ENCODE measurements around the gene CCDC170. TPM values are rescaled to one million over a fixed set of nuclear protein-coding genes. Genes with fewer than 3 reads are reported as not detected.

The CCDC170 gene
- total and polyA plus RNA-seq, 2 experiments from 2014 or later: 0.03 TPM; not detected in 1

DNA sequence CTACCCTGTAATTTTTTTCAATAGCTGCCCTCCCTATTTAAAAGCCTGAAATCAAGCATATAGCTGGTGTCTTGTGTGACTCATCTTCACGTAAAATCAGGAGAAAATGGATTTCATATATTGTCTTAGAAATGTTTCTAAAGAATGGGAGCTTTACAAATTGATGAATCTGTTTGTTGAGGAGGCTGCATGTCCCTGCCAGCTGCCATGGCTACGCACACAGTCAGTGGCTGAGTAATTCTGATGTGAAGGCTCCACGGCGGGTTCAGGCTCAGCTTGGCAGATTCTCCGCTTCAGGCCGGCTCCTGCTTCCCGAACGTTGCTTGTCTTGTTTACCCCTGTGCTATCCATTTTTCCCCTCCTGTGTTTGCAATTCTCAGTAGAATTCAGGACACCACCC lies 82.8 kb downstream of the CCDC170 start:
- no peaks in the 10 kb centered on the region for H3K27me3 ChIP-seq
- no peaks in the 10 kb centered on the region for H3K4me1 ChIP-seq (ENCODE audit: low read depth)
- no peaks in the 10 kb centered on the region for H3K36me3 ChIP-seq
- H3K9me3 ChIP-seq (ENCODE audit: low read depth): no peaks in the 10 kb centered on the region
- TF ChIP-seq CTCF (IDR thresholded peaks at IDR 0.05; ENCODE audit: low read depth, low read length): no peak
- no peak for DNase-seq (ENCODE audit: low read depth in 1 of 2, low spot score in 1 of 2)
- H3K4me3 ChIP-seq: no peak overlapping the region
- H3K27ac ChIP-seq: no peak overlapping the region

- Histone ChIP-seq H3K27me3 (no peaks in the 10 kb centered on the region), H3K4me3 (no peak overlapping the region), H3K27ac (no peak overlapping the region), H3K4me1 (ENCODE audit: low read depth) (no peaks in the 10 kb centered on the region), H3K36me3 (no peaks in the 10 kb centered on the region), H3K9me3 (ENCODE audit: low read depth) (no peaks in the 10 kb centered on the region)
- no peak for TF ChIP-seq CTCF (IDR thresholded peaks at IDR 0.05; ENCODE audit: low read depth, low read length)
- DNase-seq (ENCODE audit: low read depth in 1 of 2, low spot score in 1 of 2): no peak
Observed at GRCh38 chr6:151577257-151577656, 83.4 kb downstream of the CCDC170 start.

- H3K4me1 ChIP-seq (ENCODE audit: low read depth): no peaks in the 10 kb centered on the region
- no peaks in the 10 kb centered on the region for H3K36me3 ChIP-seq
- DNase-seq (ENCODE audit: low read depth in 1 of 2, low spot score in 1 of 2): no peak
Observed at GRCh38 chr6:151585741-151586140, 91.9 kb downstream of the CCDC170 start.

DNA sequence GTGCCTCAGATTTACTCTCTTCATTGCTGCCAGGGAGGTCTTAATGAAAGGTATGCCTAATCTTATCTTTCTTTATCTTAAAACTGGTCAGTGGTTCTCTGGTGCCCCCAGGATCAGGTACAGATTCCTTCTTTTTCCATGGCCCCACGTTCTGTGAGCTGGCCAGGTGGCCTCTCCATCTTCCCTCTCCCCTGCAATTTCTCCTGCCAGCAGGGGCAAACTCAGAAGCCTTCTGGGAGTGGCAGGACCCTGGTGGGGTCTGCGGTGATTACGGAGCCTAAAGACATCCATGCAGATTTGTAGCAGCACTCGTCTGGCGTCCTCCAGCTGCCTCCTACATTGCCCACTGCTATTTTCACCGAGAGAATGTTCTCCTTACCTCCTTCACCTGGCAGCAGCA lies 95.8 kb downstream of the CCDC170 start:
- Histone ChIP-seq H3K4me3 (no peak overlapping the region), H3K27me3 (no peaks in the 10 kb centered on the region), H3K4me1 (ENCODE audit: low read depth) (no peaks in the 10 kb centered on the region), H3K27ac (no peak overlapping the region), H3K36me3 (no peaks in the 10 kb centered on the region), H3K9me3 (ENCODE audit: low read depth) (no peaks in the 10 kb centered on the region)
- no peak for DNase-seq (ENCODE audit: low read depth in 1 of 2, low spot score in 1 of 2)
- no peak for TF ChIP-seq CTCF (IDR thresholded peaks at IDR 0.05; ENCODE audit: low read depth, low read length)

More at GRCh38 chr6:151585741-151586140, 91.9 kb downstream of the CCDC170 start:
- no peak overlapping the region for H3K4me3 ChIP-seq
- H3K27ac ChIP-seq: no peak overlapping the region
- H3K27me3 ChIP-seq: no peaks in the 10 kb centered on the region
- no peak for TF ChIP-seq CTCF (IDR thresholded peaks at IDR 0.05; ENCODE audit: low read depth, low read length)
- no peaks in the 10 kb centered on the region for H3K9me3 ChIP-seq (ENCODE audit: low read depth)

GRCh38 chr6:151590742-151591141 lies 96.9 kb downstream of the CCDC170 start:
- H3K27ac ChIP-seq: no peak overlapping the region

More at GRCh38 chr6:151590742-151591141, 96.9 kb downstream of the CCDC170 start:
- TF ChIP-seq CTCF (IDR thresholded peaks at IDR 0.05; ENCODE audit: low read depth, low read length): no peak
- Histone ChIP-seq H3K9me3 (ENCODE audit: low read depth) (no peaks in the 10 kb centered on the region), H3K36me3 (no peaks in the 10 kb centered on the region), H3K4me3 (no peak overlapping the region), H3K27me3 (no peaks in the 10 kb centered on the region), H3K4me1 (ENCODE audit: low read depth) (no peaks in the 10 kb centered on the region)
- no peak for DNase-seq (ENCODE audit: low read depth in 1 of 2, low spot score in 1 of 2)
